IPS DF 6.9 (cell line): ENCODE measurements around the gene GRM5.

Experiments
- DNase-seq: peaks from one replicate; pipeline ENCODE4 v3.0.0-alpha.2; 2013; ENCODE audit warnings: low read depth, low spot score
- H3K27ac ChIP-seq: one replicate; pipeline ENCODE4 v1.5.1; 2013; ENCODE audit warnings: low read length, control low read depth
- H3K27me3 ChIP-seq: 2 replicates; pipeline ENCODE4 v1.6.1; 2013; ENCODE audit warnings: mild to moderate bottlenecking, low read length; ENCODE audit not compliant: control insufficient read depth, insufficient read depth
- H3K36me3 ChIP-seq: 2 replicates; pipeline ENCODE4 v1.6.1; 2013; ENCODE audit warnings: low read length; ENCODE audit not compliant: control insufficient read depth, insufficient read depth
- H3K4me1 ChIP-seq: 2 replicates; pipeline ENCODE4 v1.6.1; 2013; ENCODE audit warnings: low read length; ENCODE audit not compliant: control insufficient read depth, insufficient read depth
- H3K4me3 ChIP-seq: 2 replicates; pipeline ENCODE4 v1.5.1; 2013; ENCODE audit warnings: mild to moderate bottlenecking, low read length
- H3K9me3 ChIP-seq: 2 replicates; pipeline ENCODE4 v1.6.1; 2013; ENCODE audit warnings: low read length, inconsistent platforms; ENCODE audit not compliant: control insufficient read depth, insufficient read depth
- WGBS: extraction: QIAGEN DNeasy Blood & Tissue Kit; methylation state at CpG from one replicate; pipeline ENCODE4 v1.1.7; 2013; ENCODE audit warnings: mixed read lengths, missing lambda C conversion rate; ENCODE audit not compliant: insufficient read length, insufficient coverage; 5-methylcytosine and 5-hydroxymethylcytosine counted together

The GRM5 gene

DNA sequence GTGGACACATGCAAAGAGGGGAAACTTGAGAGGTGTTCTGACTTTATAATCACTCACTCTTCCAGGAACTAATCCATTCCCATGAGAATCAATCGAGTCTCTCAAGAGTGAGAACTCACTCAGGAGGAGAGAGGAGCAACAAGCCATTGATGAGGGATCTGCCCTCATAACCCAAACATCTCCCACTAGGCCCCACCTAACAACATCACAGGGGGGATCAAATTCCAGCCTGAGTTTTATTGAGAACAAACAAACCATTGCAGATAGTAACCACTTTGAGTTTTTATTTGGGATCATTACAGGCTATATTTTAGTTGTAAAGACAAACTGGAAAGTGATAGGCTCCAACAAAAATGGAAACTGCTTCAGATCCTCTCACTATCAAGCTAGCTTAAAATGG, 399.4 kb downstream of the GRM5 start:
- Histone ChIP-seq H3K9me3 (no peaks in the 10 kb centered on the region), H3K4me3 (no peak overlapping the region), H3K27ac (no peak overlapping the region), H3K27me3 (no peaks in the 10 kb centered on the region), H3K36me3 (no peaks in the 10 kb centered on the region), H3K4me1 (no peaks in the 10 kb centered on the region)
- no CpG with 5 or more reads among the region's 1 CpG for WGBS
- DNase-seq: no peak

DNA sequence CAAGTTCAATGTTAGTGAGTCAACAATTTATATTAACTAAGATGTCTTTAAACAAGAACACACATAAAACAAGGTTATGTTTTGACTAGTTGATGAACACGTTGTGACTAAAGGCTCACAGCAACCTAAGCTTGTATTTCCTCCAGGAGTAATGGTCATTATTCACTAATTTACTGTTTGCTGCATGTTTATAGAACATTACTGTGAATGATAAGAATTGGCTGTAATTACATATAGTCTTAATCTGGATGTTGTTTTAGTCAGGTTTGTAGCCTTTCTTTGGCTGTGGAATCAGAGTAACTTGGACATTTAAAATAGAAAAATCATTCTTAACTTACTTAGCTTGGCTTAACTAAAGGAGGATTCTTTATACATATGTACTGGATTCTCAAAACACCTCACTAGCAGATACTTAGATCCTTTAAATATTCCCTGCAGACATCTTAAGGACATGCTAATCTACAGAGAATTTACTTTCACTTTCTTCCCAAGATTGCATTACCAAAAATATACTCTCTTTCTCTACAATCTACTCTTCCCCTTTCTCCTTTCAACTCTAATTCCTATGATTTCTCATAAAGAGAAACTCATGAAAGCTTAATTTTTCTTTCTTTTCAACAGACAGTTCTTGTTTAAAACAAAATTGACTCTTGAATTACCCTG, 408.6 kb downstream of the GRM5 start:
- no CpG with 5 or more reads among the region's 1 CpG for WGBS
- no peak overlapping the region for H3K4me3 ChIP-seq
- no peaks in the 10 kb centered on the region for H3K36me3 ChIP-seq
- H3K27me3 ChIP-seq: no peaks in the 10 kb centered on the region
- no peak for DNase-seq
- H3K9me3 ChIP-seq: no peaks in the 10 kb centered on the region
- no peaks in the 10 kb centered on the region for H3K4me1 ChIP-seq
- no peak overlapping the region for H3K27ac ChIP-seq

- WGBS: no CpG with 5 or more reads among the region's 3 CpGs
Measured at GRCh38 chr11:88656283-88656682, 409.5 kb downstream of the GRM5 start.

DNA sequence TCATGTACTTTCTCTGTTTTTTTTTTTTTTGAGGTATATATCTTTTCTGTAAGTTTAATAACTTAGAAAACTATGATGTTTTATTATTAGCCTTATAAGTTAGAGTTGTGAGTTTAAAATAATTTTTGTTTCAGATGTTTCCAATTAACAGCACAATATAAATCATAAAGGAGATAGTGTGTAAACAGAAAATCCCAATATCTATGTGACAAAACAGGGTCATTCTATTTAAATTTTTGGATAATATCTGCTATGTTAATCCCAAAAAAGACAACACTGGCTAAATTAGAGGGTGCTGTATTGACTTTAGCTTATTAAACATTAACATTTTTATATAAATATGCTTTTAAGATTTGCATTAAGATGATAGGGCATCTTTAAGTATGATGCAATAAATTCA, 410.1 kb downstream of the GRM5 start:
- H3K27me3 ChIP-seq: no peaks in the 10 kb centered on the region
- no peak for DNase-seq
- no peaks in the 10 kb centered on the region for H3K4me1 ChIP-seq
- H3K36me3 ChIP-seq: no peaks in the 10 kb centered on the region
- no peak overlapping the region for H3K27ac ChIP-seq
- H3K9me3 ChIP-seq: no peaks in the 10 kb centered on the region
- H3K4me3 ChIP-seq: no peak overlapping the region

More at GRCh38 chr11:88656283-88656682, 409.5 kb downstream of the GRM5 start:
- Histone ChIP-seq H3K27ac (no peak overlapping the region), H3K4me1 (no peaks in the 10 kb centered on the region), H3K36me3 (no peaks in the 10 kb centered on the region), H3K9me3 (no peaks in the 10 kb centered on the region), H3K27me3 (no peaks in the 10 kb centered on the region), H3K4me3 (no peak overlapping the region)
- DNase-seq: no peak

DNA sequence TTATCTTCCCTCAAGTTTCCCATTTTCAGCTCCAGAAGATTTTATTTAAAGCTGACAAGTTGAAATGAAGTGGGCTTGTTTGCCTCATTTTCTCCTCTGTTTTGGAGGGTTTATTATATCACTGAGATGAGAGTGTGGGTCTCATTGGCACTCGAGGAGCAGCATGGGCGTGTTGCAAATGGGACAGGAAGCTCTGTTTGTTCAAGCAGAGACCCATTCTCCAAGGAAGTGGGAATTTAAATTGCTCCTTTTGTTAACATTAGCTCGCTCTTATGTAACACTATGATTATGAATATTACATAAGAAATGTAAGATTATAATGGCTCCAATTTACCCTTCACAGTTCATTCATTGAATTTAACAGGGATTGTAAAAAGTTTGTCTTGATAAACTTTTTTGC, 410.6 kb downstream of the GRM5 start:
- H3K27me3 ChIP-seq: no peaks in the 10 kb centered on the region
- no peaks in the 10 kb centered on the region for H3K4me1 ChIP-seq
- H3K9me3 ChIP-seq: no peaks in the 10 kb centered on the region
- H3K36me3 ChIP-seq: no peaks in the 10 kb centered on the region
- DNase-seq: no peak
- no peak overlapping the region for H3K27ac ChIP-seq
- no peak overlapping the region for H3K4me3 ChIP-seq
- WGBS: no CpG with 5 or more reads among the region's 3 CpGs

- no peaks in the 10 kb centered on the region for H3K4me1 ChIP-seq
- DNase-seq: no peak
- H3K27ac ChIP-seq: no peak overlapping the region
- no CpG with 5 or more reads among the region's 2 CpGs for WGBS
- no peaks in the 10 kb centered on the region for H3K36me3 ChIP-seq
- no peaks in the 10 kb centered on the region for H3K27me3 ChIP-seq
- no peak overlapping the region for H3K4me3 ChIP-seq
- H3K9me3 ChIP-seq: no peaks in the 10 kb centered on the region
Measured at GRCh38 chr11:88651556-88651955, 414.2 kb downstream of the GRM5 start.

GRCh38 chr11:88644724-88645123, 421.1 kb downstream of the GRM5 start:
- no peak overlapping the region for H3K27ac ChIP-seq
- H3K4me1 ChIP-seq: no peaks in the 10 kb centered on the region
- no peaks in the 10 kb centered on the region for H3K27me3 ChIP-seq
- H3K9me3 ChIP-seq: no peaks in the 10 kb centered on the region
- no peak for DNase-seq
- H3K36me3 ChIP-seq: no peaks in the 10 kb centered on the region
- no peak overlapping the region for H3K4me3 ChIP-seq

- no peaks in the 10 kb centered on the region for H3K9me3 ChIP-seq
- H3K4me1 ChIP-seq: 0 out of 2 replicates have a peak, but pooled peaks cover 1% of the 10 kb centered on the region
- H3K27me3 ChIP-seq: no peaks in the 10 kb centered on the region
- no peaks in the 10 kb centered on the region for H3K36me3 ChIP-seq
- no peak overlapping the region for H3K4me3 ChIP-seq
- H3K27ac ChIP-seq: no peak overlapping the region
- no peak for DNase-seq
- WGBS: no CpG with 5 or more reads among the region's 4 CpGs
Measured at GRCh38 chr11:88632163-88632562, 433.6 kb downstream of the GRM5 start.

GRCh38 chr11:88631497-88631896, 434.3 kb downstream of the GRM5 start:
- Histone ChIP-seq H3K27me3 (no peaks in the 10 kb centered on the region), H3K4me3 (no peak overlapping the region), H3K27ac (no peak overlapping the region), H3K36me3 (no peaks in the 10 kb centered on the region), H3K4me1 (0 out of 2 replicates have a peak, but pooled peaks cover 1% of the 10 kb centered on the region), H3K9me3 (no peaks in the 10 kb centered on the region)
- DNase-seq: no peak
- no CpG with 5 or more reads among the region's 1 CpG for WGBS

DNA sequence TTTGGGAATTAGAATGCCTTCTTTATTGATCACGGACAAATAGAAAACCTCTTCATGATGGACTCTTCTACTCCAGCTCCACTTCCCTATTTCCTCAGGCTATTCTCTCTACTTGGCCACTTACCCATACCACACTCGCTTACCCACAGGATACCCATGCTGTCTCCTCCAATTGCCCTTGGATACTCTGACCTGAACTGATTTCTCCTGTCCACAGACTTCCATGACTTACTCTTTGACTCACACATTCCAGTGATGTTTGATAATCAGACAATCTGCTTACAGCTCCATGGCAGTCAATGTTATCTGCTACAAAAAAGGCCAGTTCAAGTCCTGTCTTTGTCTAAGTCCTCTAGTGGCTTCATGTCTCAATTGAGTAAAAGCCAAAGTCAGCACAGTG, 436.3 kb downstream of the GRM5 start:
- Histone ChIP-seq H3K9me3 (no peaks in the 10 kb centered on the region), H3K36me3 (no peaks in the 10 kb centered on the region), H3K4me1 (0 out of 2 replicates have a peak, but pooled peaks cover 1% of the 10 kb centered on the region), H3K27me3 (no peaks in the 10 kb centered on the region), H3K27ac (no peak overlapping the region), H3K4me3 (no peak overlapping the region)
- no CpG with 5 or more reads among the region's 2 CpGs for WGBS
- no peak for DNase-seq

- DNase-seq: no peak
- H3K36me3 ChIP-seq: no peaks in the 10 kb centered on the region
- no peaks in the 10 kb centered on the region for H3K9me3 ChIP-seq
- 0 out of 2 replicates have a peak, but pooled peaks cover 1% of the 10 kb centered on the region for H3K4me1 ChIP-seq
- no CpG with 5 or more reads among the region's 4 CpGs for WGBS
- H3K27me3 ChIP-seq: no peaks in the 10 kb centered on the region
- no peak overlapping the region for H3K4me3 ChIP-seq
- no peak overlapping the region for H3K27ac ChIP-seq
Measured at GRCh38 chr11:88626216-88626615, 439.6 kb downstream of the GRM5 start.
